Urothelium cell line (cell line): ENCODE measurements around the gene POLD2.

Source experiments
- DNase-seq: peaks from one replicate; pipeline ENCODE4 v3.0.0; 2011; ENCODE audit warnings: low spot score, mixed read lengths
- FAIRE-seq: peaks from 2 replicates; lab custom pipeline; 2011; peaks lifted over from hg19 to GRCh38; lab: Jason Lieb, UNC

The POLD2 gene

GRCh38 chr7:44103566-44103922, 19.8 kb downstream of the POLD2 start:
- DNase-seq, result no peak
- no peak for FAIRE-seq

GRCh38 chr7:44102846-44103565, 20.3 kb downstream of the POLD2 start:
- no peak for FAIRE-seq
- no peak for DNase-seq

- FAIRE-seq (peak; percentile 13), DNase-seq (no peak)
Measured at GRCh38 chr7:44101966-44102845, 21.1 kb downstream of the POLD2 start.

GRCh38 chr7:44101303-44101965, 21.9 kb downstream of the POLD2 start:
- FAIRE-seq, result peak; percentile 83
- no peak for DNase-seq

GRCh38 chr7:44100458-44101302, 22.7 kb downstream of the POLD2 start:
- no peak for FAIRE-seq
- DNase-seq, result peak; percentile 62

GRCh38 chr7:44099669-44100068, 23.7 kb downstream of the POLD2 start:
- FAIRE-seq (no peak), DNase-seq (no peak)

- FAIRE-seq (peak; percentile 82), DNase-seq (no peak)
Measured at GRCh38 chr7:44098092-44099068, 25.0 kb downstream of the POLD2 start.

- no peak for DNase-seq
- no peak for FAIRE-seq
Measured at GRCh38 chr7:44097064-44097932, 26.1 kb downstream of the POLD2 start.

GRCh38 chr7:44096326-44096881, 26.9 kb downstream of the POLD2 start:
- DNase-seq (no peak), FAIRE-seq (peak; percentile 44)

GRCh38 chr7:44095781-44096180, 27.6 kb downstream of the POLD2 start:
- no peak for DNase-seq
- FAIRE-seq, result no peak

- FAIRE-seq (no peak), DNase-seq (no peak)
Measured at GRCh38 chr7:44094883-44095592, 28.3 kb downstream of the POLD2 start.

- DNase-seq (no peak), FAIRE-seq (no peak)
Measured at GRCh38 chr7:44094365-44094764, 29.0 kb downstream of the POLD2 start.

- FAIRE-seq (no peak), DNase-seq (no peak)
Measured at GRCh38 chr7:44093102-44093641, 30.2 kb downstream of the POLD2 start.

GRCh38 chr7:44087911-44088838, 35.2 kb downstream of the POLD2 start:
- DNase-seq, result peak; percentile 60
- FAIRE-seq, result peak; percentile 80

GRCh38 chr7:44086627-44087026, 36.7 kb downstream of the POLD2 start:
- DNase-seq (no peak), FAIRE-seq (no peak)

GRCh38 chr7:44085546-44085945, 37.8 kb downstream of the POLD2 start:
- DNase-seq (no peak), FAIRE-seq (no peak)
